ENCODE measurements around the gene MAP4K2. TPM values are rescaled to one million over a fixed set of nuclear protein-coding genes. Genes with fewer than 3 reads are reported as not detected.

Gene MAP4K2
- total RNA-seq, 1 donor from 2014 or later, result 12.7 TPM

DNA sequence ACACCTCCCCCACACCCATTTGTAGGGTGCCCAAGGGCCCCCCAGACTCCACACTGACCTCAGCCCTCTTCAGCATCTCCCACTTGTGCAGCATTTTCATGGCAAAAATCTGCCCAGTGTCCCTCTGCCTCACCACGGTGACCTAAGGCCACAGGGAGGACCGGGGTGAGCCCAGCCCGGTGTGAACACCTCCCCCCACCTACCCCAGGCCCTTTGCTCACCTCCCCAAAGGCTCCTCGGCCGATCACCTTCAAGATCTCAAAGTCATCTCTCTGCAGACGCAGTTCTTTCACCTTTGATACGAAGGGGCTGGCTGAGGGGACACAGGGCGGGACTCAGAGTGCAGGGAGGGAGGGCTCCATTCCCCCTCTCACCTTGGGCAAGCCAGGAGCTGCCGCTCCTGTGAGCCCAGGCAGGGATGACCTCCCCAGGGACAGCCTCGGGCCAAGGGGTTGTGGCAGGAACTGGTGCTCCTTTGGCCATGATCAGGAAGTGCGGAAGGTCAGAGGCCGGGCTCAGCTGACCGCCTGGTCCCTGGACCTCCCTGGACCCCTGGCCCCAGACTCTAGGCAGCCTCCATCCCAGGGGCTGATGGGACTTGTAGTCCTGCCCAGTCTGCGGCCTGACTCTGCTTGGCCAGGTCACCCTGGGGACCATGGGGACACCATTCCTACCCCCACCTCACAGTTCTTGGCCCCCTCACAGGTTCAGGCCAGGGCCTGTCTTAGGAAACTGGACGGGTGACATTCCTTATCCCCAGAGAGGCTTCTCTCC is 38.8 kb upstream of the MAP4K2 start:
- peaks cover 3% of the 10 kb centered on the region for H3K36me3 Mint-ChIP-seq (ENCODE audit: insufficient read depth)
- H3K9me3 Mint-ChIP-seq (ENCODE audit: low read depth), result no peaks in the 10 kb centered on the region
- no peak overlapping the region for H3K4me3 Mint-ChIP-seq (ENCODE audit: low read depth)
- H3K4me1 Mint-ChIP-seq (ENCODE audit: low read depth), result peaks cover 20% of the 10 kb centered on the region
- TF ChIP-seq, protein P1, sequence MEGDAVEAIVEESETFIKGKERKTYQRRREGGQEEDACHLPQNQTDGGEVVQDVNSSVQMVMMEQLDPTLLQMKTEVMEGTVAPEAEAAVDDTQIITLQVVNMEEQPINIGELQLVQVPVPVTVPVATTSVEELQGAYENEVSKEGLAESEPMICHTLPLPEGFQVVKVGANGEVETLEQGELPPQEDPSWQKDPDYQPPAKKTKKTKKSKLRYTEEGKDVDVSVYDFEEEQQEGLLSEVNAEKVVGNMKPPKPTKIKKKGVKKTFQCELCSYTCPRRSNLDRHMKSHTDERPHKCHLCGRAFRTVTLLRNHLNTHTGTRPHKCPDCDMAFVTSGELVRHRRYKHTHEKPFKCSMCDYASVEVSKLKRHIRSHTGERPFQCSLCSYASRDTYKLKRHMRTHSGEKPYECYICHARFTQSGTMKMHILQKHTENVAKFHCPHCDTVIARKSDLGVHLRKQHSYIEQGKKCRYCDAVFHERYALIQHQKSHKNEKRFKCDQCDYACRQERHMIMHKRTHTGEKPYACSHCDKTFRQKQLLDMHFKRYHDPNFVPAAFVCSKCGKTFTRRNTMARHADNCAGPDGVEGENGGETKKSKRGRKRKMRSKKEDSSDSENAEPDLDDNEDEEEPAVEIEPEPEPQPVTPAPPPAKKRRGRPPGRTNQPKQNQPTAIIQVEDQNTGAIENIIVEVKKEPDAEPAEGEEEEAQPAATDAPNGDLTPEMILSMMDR (IDR thresholded peaks at IDR 0.05; ENCODE audit: unreplicated experiment), result no peak
- H3K27ac Mint-ChIP-seq, result peak overlapping the region; percentile 55
- DNase-seq (ENCODE audit: low spot score, unreplicated experiment), result no peak
- H3K27me3 Mint-ChIP-seq, result no peaks in the 10 kb centered on the region

DNA sequence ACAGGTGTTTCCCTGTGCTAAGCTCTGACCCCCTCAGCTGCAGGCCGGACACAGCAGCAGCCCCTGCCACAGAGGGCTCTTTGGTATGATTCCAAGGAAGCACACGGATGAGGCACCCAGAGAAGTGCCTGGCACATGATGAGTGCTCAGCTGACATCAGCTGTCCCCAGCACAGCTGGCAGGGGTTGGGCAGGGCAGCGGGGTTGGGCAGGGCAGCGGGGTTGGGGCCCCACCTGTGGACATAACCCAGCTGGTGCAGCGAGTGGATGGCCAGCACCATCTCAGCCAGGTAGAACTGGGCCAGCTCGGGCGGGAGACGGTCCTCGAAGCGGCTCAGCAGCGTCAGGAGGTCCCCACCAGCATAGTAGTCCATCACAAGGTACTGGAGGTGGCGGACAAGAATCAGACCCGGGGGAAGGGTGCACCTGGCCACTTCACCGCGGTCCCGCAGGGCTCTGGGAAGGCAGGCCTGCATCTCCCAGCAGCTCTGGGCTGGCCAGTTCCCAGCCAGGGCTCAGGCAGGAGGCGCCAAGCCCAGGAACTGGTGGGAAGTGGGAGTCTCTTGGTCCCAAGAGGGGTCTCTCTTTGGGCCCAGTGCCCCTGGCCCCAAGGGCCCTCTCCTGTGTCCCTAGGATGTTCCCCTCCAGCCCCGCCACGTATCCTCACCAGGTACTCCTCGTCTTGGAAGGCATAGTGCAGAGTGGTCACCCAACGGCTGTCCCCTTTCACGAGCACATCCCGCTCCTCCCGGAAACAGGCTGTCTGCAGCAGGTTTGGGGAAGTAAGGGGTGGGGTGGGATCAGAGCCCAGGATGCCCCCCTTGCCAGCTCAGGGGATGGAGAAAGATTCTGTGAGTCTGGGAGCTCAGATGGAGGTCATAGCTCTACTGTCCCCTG is 37.1 kb upstream of the MAP4K2 start:
- TF ChIP-seq, protein P1 (IDR thresholded peaks at IDR 0.05; ENCODE audit: unreplicated experiment), result no peak
- Mint-ChIP-seq H3K9me3 (ENCODE audit: low read depth) (no peaks in the 10 kb centered on the region), H3K36me3 (ENCODE audit: insufficient read depth) (peaks cover 3% of the 10 kb centered on the region), H3K27ac (no peak overlapping the region), H3K4me1 (ENCODE audit: low read depth) (peaks cover 20% of the 10 kb centered on the region), H3K4me3 (ENCODE audit: low read depth) (no peak overlapping the region), H3K27me3 (no peaks in the 10 kb centered on the region)
- DNase-seq (ENCODE audit: low spot score, unreplicated experiment), result no peak

DNA sequence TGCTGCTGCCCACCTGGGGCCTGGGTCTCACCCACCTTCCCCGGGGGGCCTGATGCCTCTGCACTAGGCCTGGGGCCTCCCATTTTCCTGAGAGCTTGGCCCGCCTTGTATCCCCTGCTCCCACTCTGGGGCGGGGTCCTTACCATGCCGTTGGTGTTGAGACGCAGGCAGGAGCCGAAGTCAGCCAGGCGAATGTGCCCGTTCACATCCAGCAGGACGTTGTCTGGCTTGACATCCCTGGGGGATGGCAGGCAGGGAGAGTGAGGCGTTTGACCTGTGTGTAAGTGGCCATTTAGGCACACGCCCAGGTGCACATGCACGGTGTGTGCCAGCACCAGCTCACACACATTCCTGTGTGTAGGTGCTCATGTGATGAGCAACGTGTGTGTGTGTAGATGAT is 36.3 kb upstream of the MAP4K2 start:
- Mint-ChIP-seq H3K4me3 (ENCODE audit: low read depth) (no peak overlapping the region), H3K27ac (no peak overlapping the region), H3K36me3 (ENCODE audit: insufficient read depth) (peaks cover 3% of the 10 kb centered on the region), H3K4me1 (ENCODE audit: low read depth) (peaks cover 20% of the 10 kb centered on the region), H3K27me3 (no peaks in the 10 kb centered on the region), H3K9me3 (ENCODE audit: low read depth) (no peaks in the 10 kb centered on the region)
- no peak for DNase-seq (ENCODE audit: low spot score, unreplicated experiment)
- TF ChIP-seq, protein P1 (IDR thresholded peaks at IDR 0.05; ENCODE audit: unreplicated experiment), result no peak

DNA sequence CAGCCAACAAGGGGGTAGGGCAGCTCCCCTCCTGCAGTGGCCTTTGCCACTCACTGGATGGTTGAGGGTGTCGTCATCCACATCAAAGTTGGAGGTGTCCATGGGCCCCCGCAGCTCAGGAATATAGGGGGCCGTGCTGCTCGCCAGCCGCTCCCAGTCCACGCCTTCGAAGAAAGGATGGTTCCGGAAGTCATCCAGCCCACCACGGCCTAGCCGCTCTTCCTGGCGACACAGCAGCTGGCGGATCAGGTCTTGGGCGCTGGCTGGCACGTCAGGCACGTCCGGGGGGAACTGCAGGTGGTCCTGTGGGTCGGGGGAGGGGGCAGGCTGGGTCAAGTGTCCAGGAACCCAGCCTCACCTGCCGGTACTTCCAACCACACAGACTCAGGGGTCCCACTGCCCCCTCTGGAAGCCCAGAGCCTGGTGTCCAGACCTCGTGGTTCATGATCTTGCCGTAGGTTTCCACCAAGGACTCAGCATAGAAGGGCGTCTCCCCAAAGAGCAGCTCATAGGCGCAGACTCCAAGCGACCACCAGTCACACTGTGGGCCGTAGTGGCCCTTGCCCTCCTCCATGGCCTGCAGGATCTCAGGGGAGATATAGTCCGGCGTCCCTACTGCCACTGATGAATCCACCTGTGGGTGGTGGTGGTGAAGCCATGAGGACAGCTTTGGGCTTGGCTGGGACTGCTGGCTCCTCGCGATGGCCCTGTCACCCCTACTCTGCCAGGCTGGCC is 35.8 kb upstream of the MAP4K2 start:
- Mint-ChIP-seq H3K27ac (no peak overlapping the region), H3K27me3 (no peaks in the 10 kb centered on the region), H3K4me1 (ENCODE audit: low read depth) (peaks cover 17% of the 10 kb centered on the region), H3K36me3 (ENCODE audit: insufficient read depth) (peaks cover 3% of the 10 kb centered on the region), H3K9me3 (ENCODE audit: low read depth) (no peaks in the 10 kb centered on the region), H3K4me3 (ENCODE audit: low read depth) (no peak overlapping the region)
- DNase-seq (ENCODE audit: low spot score, unreplicated experiment), result no peak
- TF ChIP-seq, protein P1 (IDR thresholded peaks at IDR 0.05; ENCODE audit: unreplicated experiment), result no peak

DNA sequence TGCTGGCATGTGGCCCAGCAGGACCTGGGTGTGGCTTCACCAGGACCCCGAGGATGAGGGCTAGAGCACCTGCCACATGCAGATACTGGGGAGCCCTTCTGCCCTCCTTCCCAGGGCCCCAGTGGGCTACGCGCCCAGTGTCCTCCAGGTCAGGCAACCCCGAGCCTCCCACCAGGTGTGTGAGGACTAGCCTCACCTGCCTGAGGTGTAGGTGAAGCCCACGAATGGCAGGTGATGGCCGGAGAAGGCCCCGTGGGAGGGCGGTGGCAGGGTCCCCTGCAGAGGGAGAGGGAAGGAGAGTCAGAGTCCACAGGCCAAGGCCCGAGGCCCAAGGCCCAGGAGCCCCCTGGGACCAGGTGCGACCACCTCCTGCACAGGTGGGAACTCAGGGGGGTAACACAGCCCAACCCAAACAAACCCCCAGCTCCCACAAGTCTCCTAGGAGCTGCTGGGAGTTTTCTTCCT is 34.9 kb upstream of the MAP4K2 start:
- TF ChIP-seq, protein P1 (IDR thresholded peaks at IDR 0.05; ENCODE audit: unreplicated experiment), result no peak
- peaks cover 10% of the 10 kb centered on the region for H3K4me1 Mint-ChIP-seq (ENCODE audit: low read depth)
- peaks cover 3% of the 10 kb centered on the region for H3K36me3 Mint-ChIP-seq (ENCODE audit: insufficient read depth)
- no peak overlapping the region for H3K27ac Mint-ChIP-seq
- H3K4me3 Mint-ChIP-seq (ENCODE audit: low read depth), result no peak overlapping the region
- no peaks in the 10 kb centered on the region for H3K27me3 Mint-ChIP-seq
- DNase-seq (ENCODE audit: low spot score, unreplicated experiment), result no peak
- no peaks in the 10 kb centered on the region for H3K9me3 Mint-ChIP-seq (ENCODE audit: low read depth)

Measured in progenitor cell of endocrine pancreas (in vitro differentiated cells).